Mammary microvascular endothelial cell (primary cell): ENCODE measurements around the gene ARHGAP22. TPM values are rescaled to one million over a fixed set of nuclear protein-coding genes. Genes with fewer than 3 reads are reported as not detected.

Experiments used
- total RNA-seq: library from RNA; depleted of rRNA; stranded (reverse); fragments of >200 nt; gene quantifications from 2 replicates; pipeline ENCODE4 v1.2.3, GENCODE V29; 2015

Gene ARHGAP22, protein sequence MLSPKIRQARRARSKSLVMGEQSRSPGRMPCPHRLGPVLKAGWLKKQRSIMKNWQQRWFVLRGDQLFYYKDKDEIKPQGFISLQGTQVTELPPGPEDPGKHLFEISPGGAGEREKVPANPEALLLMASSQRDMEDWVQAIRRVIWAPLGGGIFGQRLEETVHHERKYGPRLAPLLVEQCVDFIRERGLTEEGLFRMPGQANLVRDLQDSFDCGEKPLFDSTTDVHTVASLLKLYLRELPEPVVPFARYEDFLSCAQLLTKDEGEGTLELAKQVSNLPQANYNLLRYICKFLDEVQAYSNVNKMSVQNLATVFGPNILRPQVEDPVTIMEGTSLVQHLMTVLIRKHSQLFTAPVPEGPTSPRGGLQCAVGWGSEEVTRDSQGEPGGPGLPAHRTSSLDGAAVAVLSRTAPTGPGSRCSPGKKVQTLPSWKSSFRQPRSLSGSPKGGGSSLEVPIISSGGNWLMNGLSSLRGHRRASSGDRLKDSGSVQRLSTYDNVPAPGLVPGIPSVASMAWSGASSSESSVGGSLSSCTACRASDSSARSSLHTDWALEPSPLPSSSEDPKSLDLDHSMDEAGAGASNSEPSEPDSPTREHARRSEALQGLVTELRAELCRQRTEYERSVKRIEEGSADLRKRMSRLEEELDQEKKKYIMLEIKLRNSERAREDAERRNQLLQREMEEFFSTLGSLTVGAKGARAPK
- total RNA-seq, result 35.3 and 37.4 TPM in 2 replicates

DNA sequence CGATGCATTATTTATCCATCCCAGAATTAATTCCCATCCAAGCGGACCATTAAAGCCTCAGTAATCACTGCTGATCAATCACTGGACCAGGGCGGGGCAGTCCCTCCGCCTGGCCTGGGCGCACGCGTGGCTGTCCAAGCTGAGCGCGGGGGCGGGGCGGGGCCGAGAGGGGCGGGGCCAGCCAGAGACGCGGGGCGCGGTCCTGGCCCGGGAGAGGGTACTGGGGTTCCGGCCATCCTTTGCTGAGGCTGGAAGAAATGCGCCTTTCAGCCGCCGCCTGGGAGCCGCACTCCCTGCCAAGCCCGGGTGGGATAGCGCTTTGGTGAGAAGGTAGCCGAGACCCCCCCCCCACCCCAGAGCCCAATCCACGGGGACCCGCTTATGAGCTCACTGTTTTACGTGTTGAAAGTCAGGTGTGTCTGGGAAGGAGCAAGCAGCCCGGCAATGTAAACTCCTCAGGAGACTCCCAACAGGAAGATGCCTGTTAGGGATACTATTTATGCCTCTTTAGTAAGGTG lies at the start of gene ARHGAP22:
ARHGAP22 (minus strand) TSS at position 83 of the 518 bp plus-strand sequence. CDS start 277 bp downstream, outside the sequence.

Other genes with a start within 250 kb of the ARHGAP22 start
- 2.6 and 3.5 TPM in 2 replicates for gene WDFY4, start 79.8 kb upstream of the ARHGAP22 start, total RNA-seq